ENCODE measurements around the gene SLC45A1.

DNA sequence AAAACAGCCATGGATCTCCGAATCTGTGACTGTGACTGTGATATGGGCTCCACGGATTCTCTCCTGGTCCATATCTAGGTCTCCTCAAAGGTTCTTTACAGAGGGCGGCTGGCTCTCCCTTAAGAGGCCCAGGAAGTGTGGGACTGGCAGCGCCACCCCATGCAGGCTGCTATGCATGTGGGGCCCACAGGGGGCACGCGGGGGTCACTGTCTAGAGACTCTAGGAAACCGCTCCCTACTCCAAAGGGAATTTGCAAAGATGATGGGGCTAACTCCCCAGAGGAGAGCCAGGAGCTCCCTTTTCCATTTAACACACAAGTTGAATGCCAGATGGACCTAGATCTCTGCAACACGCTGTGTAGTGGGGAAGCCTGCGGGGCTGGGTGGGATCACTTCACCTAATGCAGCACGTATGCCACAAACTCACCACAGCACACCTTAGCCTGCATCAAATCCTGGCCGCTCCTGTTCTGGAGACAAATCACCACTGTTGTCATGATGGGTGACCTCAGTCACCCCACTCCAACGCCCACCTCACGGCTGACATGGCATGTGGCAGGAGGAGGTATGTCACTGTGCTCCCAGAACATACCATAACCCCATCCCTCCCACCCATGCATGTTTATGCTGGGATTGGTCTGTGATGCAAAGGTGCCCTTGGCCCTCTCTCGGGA is 61.7 kb downstream of the SLC45A1 start:
- TF ChIP-seq, protein P1, sequence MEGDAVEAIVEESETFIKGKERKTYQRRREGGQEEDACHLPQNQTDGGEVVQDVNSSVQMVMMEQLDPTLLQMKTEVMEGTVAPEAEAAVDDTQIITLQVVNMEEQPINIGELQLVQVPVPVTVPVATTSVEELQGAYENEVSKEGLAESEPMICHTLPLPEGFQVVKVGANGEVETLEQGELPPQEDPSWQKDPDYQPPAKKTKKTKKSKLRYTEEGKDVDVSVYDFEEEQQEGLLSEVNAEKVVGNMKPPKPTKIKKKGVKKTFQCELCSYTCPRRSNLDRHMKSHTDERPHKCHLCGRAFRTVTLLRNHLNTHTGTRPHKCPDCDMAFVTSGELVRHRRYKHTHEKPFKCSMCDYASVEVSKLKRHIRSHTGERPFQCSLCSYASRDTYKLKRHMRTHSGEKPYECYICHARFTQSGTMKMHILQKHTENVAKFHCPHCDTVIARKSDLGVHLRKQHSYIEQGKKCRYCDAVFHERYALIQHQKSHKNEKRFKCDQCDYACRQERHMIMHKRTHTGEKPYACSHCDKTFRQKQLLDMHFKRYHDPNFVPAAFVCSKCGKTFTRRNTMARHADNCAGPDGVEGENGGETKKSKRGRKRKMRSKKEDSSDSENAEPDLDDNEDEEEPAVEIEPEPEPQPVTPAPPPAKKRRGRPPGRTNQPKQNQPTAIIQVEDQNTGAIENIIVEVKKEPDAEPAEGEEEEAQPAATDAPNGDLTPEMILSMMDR (IDR thresholded peaks at IDR 0.05) = no peak
- no peak for TF ChIP-seq POLR2A (IDR thresholded peaks at IDR 0.05)
